H9 (cell line): ENCODE measurements around the gene ARHGAP22. TPM values are rescaled to one million over a fixed set of nuclear protein-coding genes. Genes with fewer than 3 reads are reported as not detected.

Experiments
- DNase-seq: peaks from one replicate; pipeline ENCODE4 v3.0.0-alpha.2; 2017
- H2AFZ ChIP-seq: one replicate; pipeline ENCODE4 v1.6.1; 2013; ENCODE audit warnings: mild to moderate bottlenecking, low read length, control low read depth, moderate library complexity
- H2AK5ac ChIP-seq: 2 replicates; pipeline ENCODE4 v1.6.1; 2013; ENCODE audit warnings: low read length, control low read depth, mixed read lengths; ENCODE audit not compliant: insufficient read length
- H2BK120ac ChIP-seq: one replicate; pipeline ENCODE4 v1.6.1; 2013; ENCODE audit warnings: low read depth, mild to moderate bottlenecking, low read length, control low read depth, inconsistent platforms; ENCODE audit not compliant: poor library complexity, severe bottlenecking
- H2BK12ac ChIP-seq: 2 replicates; pipeline ENCODE4 v1.6.1; 2013; ENCODE audit warnings: low read length, control low read depth, mixed read lengths, low read depth; ENCODE audit not compliant: insufficient read length
- H2BK15ac ChIP-seq: 2 replicates; pipeline ENCODE4 v1.6.1; 2013; ENCODE audit warnings: low read depth, low read length, control low read depth
- H2BK20ac ChIP-seq: one replicate; pipeline ENCODE4 v1.6.1; 2013; ENCODE audit warnings: low read depth, mild to moderate bottlenecking, low read length, control low read depth, inconsistent platforms; ENCODE audit not compliant: poor library complexity, severe bottlenecking
- H2BK5ac ChIP-seq: 2 replicates; pipeline ENCODE4 v1.6.1; 2013; ENCODE audit warnings: low read length, control low read depth, mixed read lengths; ENCODE audit not compliant: insufficient read length
- H3K14ac ChIP-seq: 2 replicates; pipeline ENCODE4 v1.6.1; 2013; ENCODE audit warnings: low read length, control low read depth; ENCODE audit not compliant: insufficient read depth
- H3K18ac ChIP-seq: 2 replicates; pipeline ENCODE4 v1.6.1; 2013; ENCODE audit warnings: low read depth, mild to moderate bottlenecking, mixed read lengths, low read length, control low read depth; ENCODE audit not compliant: insufficient read length
- H3K23ac ChIP-seq: 2 replicates; pipeline ENCODE4 v1.6.1; 2013; ENCODE audit warnings: low read length, control low read depth, mixed read lengths, low read depth; ENCODE audit not compliant: insufficient read length
- H3K23me2 ChIP-seq: 2 replicates; pipeline ENCODE4 v1.6.1; 2013; ENCODE audit warnings: low read depth, mild to moderate bottlenecking, mixed read lengths, low read length, control low read depth; ENCODE audit not compliant: insufficient read length, poor library complexity, severe bottlenecking
- H3K27ac ChIP-seq: 2 replicates; pipeline ENCODE4 v1.5.1; 2013; ENCODE audit warnings: low read length, control low read depth, mixed read lengths, low read depth; ENCODE audit not compliant: insufficient read length
- H3K27me3 ChIP-seq: 2 replicates; pipeline ENCODE4 v1.6.1; 2013; ENCODE audit warnings: low read length, control low read depth, inconsistent platforms; ENCODE audit not compliant: insufficient read depth
- H3K4ac ChIP-seq: 2 replicates; pipeline ENCODE4 v1.6.1; 2013; ENCODE audit warnings: low read depth, mild to moderate bottlenecking, control low read depth, inconsistent platforms, low read length, moderate library complexity
- H3K4me1 ChIP-seq: 2 replicates; pipeline ENCODE4 v1.6.1; 2013; ENCODE audit warnings: low read length, control low read depth, inconsistent platforms; ENCODE audit not compliant: insufficient read depth
- H3K4me2 ChIP-seq: 2 replicates; pipeline ENCODE4 v1.6.1; 2013; ENCODE audit warnings: low read length, control low read depth, mixed read lengths; ENCODE audit not compliant: insufficient read length, insufficient read depth
- H3K56ac ChIP-seq: 2 replicates; pipeline ENCODE4 v1.6.1; 2013; ENCODE audit warnings: low read depth, mild to moderate bottlenecking, mixed read lengths, low read length, control low read depth; ENCODE audit not compliant: insufficient read length
- H3K79me1 ChIP-seq: 2 replicates; pipeline ENCODE4 v1.6.1; 2013; ENCODE audit warnings: low read depth, mild to moderate bottlenecking, moderate library complexity, low read length, control low read depth, inconsistent platforms; ENCODE audit not compliant: insufficient read depth, poor library complexity, severe bottlenecking
- H3K79me2 ChIP-seq: 2 replicates; pipeline ENCODE4 v1.6.1; 2013; ENCODE audit warnings: low read length, control low read depth, inconsistent platforms; ENCODE audit not compliant: insufficient read depth
- H3K9ac ChIP-seq: 2 replicates; pipeline ENCODE4 v1.6.1; 2013; ENCODE audit warnings: low read length, control low read depth, mixed read lengths; ENCODE audit not compliant: insufficient read length; ENCODE audit errors: extremely low read depth
- H3K9me3 ChIP-seq: one replicate; pipeline ENCODE4 v1.6.1; 2013; ENCODE audit warnings: low read depth, low read length, inconsistent platforms; ENCODE audit not compliant: control insufficient read depth
- H3T11ph ChIP-seq: one replicate; pipeline ENCODE4 v1.6.1; 2013; ENCODE audit warnings: mild to moderate bottlenecking, low read length, control low read depth, inconsistent platforms
- H4K20me1 ChIP-seq: one replicate; pipeline ENCODE4 v1.6.1; 2013; ENCODE audit not compliant: control insufficient read depth, insufficient read length, insufficient read depth
- H4K5ac ChIP-seq: 2 replicates; pipeline ENCODE4 v1.6.1; 2013; ENCODE audit warnings: low read depth, mild to moderate bottlenecking, mixed read lengths, low read length, control low read depth; ENCODE audit not compliant: insufficient read length
- H4K8ac ChIP-seq: replicated peaks from 2 replicates; pipeline ENCODE4 v1.6.1; 2013; ENCODE audit warnings: low read length, control low read depth, mixed read lengths, low read depth; ENCODE audit not compliant: insufficient read length
- H4K91ac ChIP-seq: 2 replicates; pipeline ENCODE4 v1.6.1; 2013; ENCODE audit warnings: low read depth, mild to moderate bottlenecking, moderate library complexity, mixed read lengths, low read length, control low read depth; ENCODE audit not compliant: insufficient read length
- H3K27ac Mint-ChIP-seq, 3 experiments: 2 replicates in 2 of 3; 3 replicates in 1 of 3; pipeline ENCODE4 v1.8.0; 2020 to 2021; ENCODE audit warnings: mixed read lengths in 3 of 3, mild to moderate bottlenecking in 1 of 3, moderate library complexity in 1 of 3
- H3K27me3 Mint-ChIP-seq: 2 replicates; pipeline ENCODE4 v1.8.0; 2021; ENCODE audit warnings: low read depth, mild to moderate bottlenecking, moderate library complexity, mixed read lengths
- H3K36me3 Mint-ChIP-seq, 3 experiments: 2 replicates in 2 of 3; 3 replicates in 1 of 3; pipeline ENCODE4 v1.8.0; 2020 to 2021; ENCODE audit warnings: low read depth in 3 of 3, mixed read lengths in 3 of 3; ENCODE audit not compliant: insufficient read depth in 1 of 3
- H3K4me1 Mint-ChIP-seq, 2 experiments: 2 replicates each; pipeline ENCODE4 v1.8.0; 2020; ENCODE audit warnings: mixed read lengths in 2 of 2
- H3K4me3 Mint-ChIP-seq, 2 experiments: 2 replicates in 1 of 2; 3 replicates in 1 of 2; pipeline ENCODE4 v1.8.0; 2020 to 2021; ENCODE audit warnings: mild to moderate bottlenecking in 2 of 2, mixed read lengths in 2 of 2, moderate library complexity in 1 of 2
- H3K9me3 Mint-ChIP-seq, 2 experiments: 2 replicates in 1 of 2; 3 replicates in 1 of 2; pipeline ENCODE4 v1.8.0; 2020; ENCODE audit warnings: mild to moderate bottlenecking in 2 of 2, mixed read lengths in 2 of 2, moderate library complexity in 1 of 2
- CTCF ChIP-seq: fragments of 200-600 bp; sonication (generic); conservative IDR thresholded peaks from 3 replicates; pipeline ENCODE4 v1.8.0; 2021; ENCODE audit warnings: antibody characterized with exemption, mild to moderate bottlenecking
- WGBS: extraction: QIAGEN DNeasy Blood & Tissue Kit; methylation state at CpG from one replicate; pipeline ENCODE4 v1.1.7; 2013; ENCODE audit warnings: missing lambda C conversion rate, low lambda C conversion rate, mixed read lengths; ENCODE audit not compliant: insufficient read length; ENCODE audit errors: extremely low coverage; 5-methylcytosine and 5-hydroxymethylcytosine counted together
- total RNA-seq: library from RNA; stranded (reverse); gene quantifications from 2 replicates; pipeline ENCODE4 v1.2.1, GENCODE V29; 2021

ARHGAP22 gene
- total RNA-seq, 1 experiment from 2014 or later: 7.4 TPM

- Histone ChIP-seq H3K23ac (no peak overlapping the region), H3T11ph (no peak overlapping the region), H3K4ac (no peak overlapping the region), H4K20me1 (no peaks in the 10 kb centered on the region), H3K4me2 (no peak overlapping the region), H3K27me3 (no peaks in the 10 kb centered on the region), H3K9me3 (no peaks in the 10 kb centered on the region), H4K91ac (no peak overlapping the region), H3K79me1 (no peaks in the 10 kb centered on the region), H3K14ac (no peak overlapping the region), H2BK15ac (no peak overlapping the region), H2AFZ (no peak overlapping the region), H3K18ac (no peak overlapping the region), H2BK120ac (no peak overlapping the region), H3K79me2 (no peaks in the 10 kb centered on the region), H2BK5ac (no peak overlapping the region), H3K9ac (no peak overlapping the region), H4K5ac (no peak overlapping the region), H3K27ac (no peak overlapping the region), H2BK20ac (no peak overlapping the region), H4K8ac (no peak overlapping the region), H2AK5ac (no peak overlapping the region), H3K56ac (no peak overlapping the region), H2BK12ac (no peak overlapping the region), H3K4me1 (no peaks in the 10 kb centered on the region), H3K23me2 (no peaks in the 10 kb centered on the region)
- no peaks in the 10 kb centered on the region for H3K36me3 Mint-ChIP-seq
- H3K4me1 Mint-ChIP-seq: peaks cover 12 to 14% of the 10 kb centered on the region in 2 experiments
- no peak for TF ChIP-seq CTCF
- no CpG with 5 or more reads among the region's 5 CpGs for WGBS
- no peak overlapping the region; a peak in 1 of 7 replicates for H3K27ac Mint-ChIP-seq
- H3K27me3 Mint-ChIP-seq: peaks cover 5% of the 10 kb centered on the region; the same call in 1 of the 2 replicates
- H3K4me3 Mint-ChIP-seq: no peak overlapping the region
- H3K9me3 Mint-ChIP-seq: no peaks in the 10 kb centered on the region
- peak; percentile 22 for DNase-seq
Measured at GRCh38 chr10:48574322-48574796, 30.5 kb downstream of the ARHGAP22 start.
